Activated T-helper 2 cell treated with anti-CD3 and anti-CD28 coated beads, Interferon-gamma antibody, Interleukin-2, Interleukin-4, amounts not matched to agents 10 μg/mL and 5 μg/mL and 100 μg/mL, durations not matched to agents 14 hours and 24 hours and 36 hours (primary cell): ENCODE measurements around the gene APBB2. TPM values are rescaled to one million over a fixed set of nuclear protein-coding genes. Genes with fewer than 3 reads are reported as not detected.

Experiments used
- DNase-seq: peaks from one replicate; pipeline ENCODE4 v3.0.0; 2021; ENCODE audit warnings: low spot score
- H3K27ac Mint-ChIP-seq: one replicate; pipeline ENCODE4 v1.8.0; 2021; ENCODE audit warnings: mixed read lengths
- H3K27me3 Mint-ChIP-seq: one replicate; pipeline ENCODE4 v1.8.0; 2021; ENCODE audit warnings: low read depth, mixed read lengths
- H3K36me3 Mint-ChIP-seq: one replicate; pipeline ENCODE4 v1.8.0; 2021; ENCODE audit warnings: low read depth, mixed read lengths
- H3K4me1 Mint-ChIP-seq: one replicate; pipeline ENCODE4 v1.8.0; 2021; ENCODE audit warnings: low read depth, mixed read lengths
- H3K4me3 Mint-ChIP-seq: one replicate; pipeline ENCODE4 v1.8.0; 2021; ENCODE audit warnings: low read depth, mild to moderate bottlenecking, moderate library complexity, mixed read lengths
- H3K9me3 Mint-ChIP-seq: one replicate; pipeline ENCODE4 v1.8.0; 2021; ENCODE audit warnings: mixed read lengths
- intact Hi-C: fragments of 100-400 bp; cut with micrococcal nuclease; formaldehyde crosslinking; loops from one replicate; pipeline ENCODE4 v1.15.1; 2023
- total RNA-seq: library from RNA; stranded (reverse); gene quantifications from 2 replicates; pipeline ENCODE4 v1.2.3, GENCODE V29; 2022

Gene APBB2
- total RNA-seq, 1 donor from 2014 or later, result 0.73 TPM

DNA sequence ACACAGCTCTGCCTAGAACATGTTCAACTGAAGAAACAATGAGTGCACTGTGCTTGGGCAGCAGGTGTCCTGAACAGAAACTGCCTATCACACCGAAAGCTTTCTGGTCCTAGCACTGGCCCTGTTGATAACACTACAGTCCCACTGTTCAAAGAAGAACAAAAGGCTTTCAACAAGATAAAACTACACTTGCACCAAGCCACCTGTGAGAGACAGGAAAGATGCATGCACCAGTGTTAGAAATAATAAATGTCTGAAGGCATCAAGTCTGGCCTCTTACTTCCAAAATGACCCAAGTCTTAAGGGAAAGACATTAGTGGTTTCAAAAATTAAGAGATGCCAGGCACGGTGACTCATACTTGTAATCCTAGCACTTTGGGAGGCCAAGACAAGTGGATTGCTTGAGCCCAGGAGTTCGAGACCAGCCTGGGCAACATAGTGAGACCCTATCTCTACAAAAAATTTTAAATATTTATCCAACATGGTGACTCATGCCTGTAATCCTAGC lies 68.7 kb downstream of the APBB2 start:
- H3K9me3 Mint-ChIP-seq, result no peaks in the 10 kb centered on the region

DNA sequence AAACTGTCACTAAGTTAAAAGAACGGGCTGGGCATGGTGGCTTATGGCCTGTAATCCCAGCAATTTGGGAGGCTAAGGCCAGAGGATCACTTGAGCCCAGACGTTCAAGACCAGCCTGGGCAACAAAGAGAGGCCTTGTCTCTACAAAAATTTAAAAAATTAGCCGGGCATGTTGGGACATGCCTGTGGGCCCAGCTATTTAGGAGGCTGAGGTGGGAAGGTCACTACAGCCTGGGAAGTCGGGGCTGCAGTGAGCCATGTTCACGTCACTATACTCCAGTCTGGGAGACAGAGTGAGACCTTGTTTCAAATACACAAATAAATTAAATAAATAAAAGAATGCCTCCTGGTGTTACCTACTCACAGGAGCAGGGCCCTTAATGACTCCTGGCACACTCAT lies 69.5 kb downstream of the APBB2 start:
- no peak overlapping the region for H3K27ac Mint-ChIP-seq

More for the DNA sequence above, 68.7 kb downstream of the APBB2 start:
- Mint-ChIP-seq H3K27ac (no peak overlapping the region), H3K36me3 (no peaks in the 10 kb centered on the region), H3K4me1 (no peaks in the 10 kb centered on the region), H3K27me3 (peaks cover 3% of the 10 kb centered on the region), H3K4me3 (no peak overlapping the region)
- intact Hi-C loops, result no loop called here
- DNase-seq, result no peak

DNA sequence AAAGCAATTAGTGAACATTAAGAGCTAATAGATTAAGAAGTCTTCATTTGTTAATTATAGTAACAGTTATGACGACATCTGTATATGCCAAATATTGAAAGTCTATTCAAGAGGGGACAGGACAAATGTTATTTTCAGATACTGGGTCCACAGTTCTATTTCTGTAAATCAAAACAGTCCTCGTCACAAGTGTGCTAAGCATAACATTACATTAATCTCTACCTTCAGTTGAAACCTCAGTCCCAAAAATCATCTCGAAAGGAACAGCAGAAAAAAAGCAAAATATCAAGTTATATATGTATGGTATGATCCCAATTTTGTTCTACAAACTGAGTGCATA lies 70.3 kb downstream of the APBB2 start:
- Mint-ChIP-seq H3K36me3 (no peaks in the 10 kb centered on the region), H3K27ac (no peak overlapping the region), H3K9me3 (no peaks in the 10 kb centered on the region), H3K27me3 (peaks cover 3% of the 10 kb centered on the region), H3K4me3 (no peak overlapping the region), H3K4me1 (no peaks in the 10 kb centered on the region)
- no peak for DNase-seq
- intact Hi-C loops, result no loop called here

More for the DNA sequence above, 69.5 kb downstream of the APBB2 start:
- DNase-seq, result no peak
- Mint-ChIP-seq H3K9me3 (no peaks in the 10 kb centered on the region), H3K27me3 (peaks cover 3% of the 10 kb centered on the region), H3K4me3 (no peak overlapping the region), H3K4me1 (no peaks in the 10 kb centered on the region), H3K36me3 (no peaks in the 10 kb centered on the region)
- intact Hi-C loops, result no loop called here

DNA sequence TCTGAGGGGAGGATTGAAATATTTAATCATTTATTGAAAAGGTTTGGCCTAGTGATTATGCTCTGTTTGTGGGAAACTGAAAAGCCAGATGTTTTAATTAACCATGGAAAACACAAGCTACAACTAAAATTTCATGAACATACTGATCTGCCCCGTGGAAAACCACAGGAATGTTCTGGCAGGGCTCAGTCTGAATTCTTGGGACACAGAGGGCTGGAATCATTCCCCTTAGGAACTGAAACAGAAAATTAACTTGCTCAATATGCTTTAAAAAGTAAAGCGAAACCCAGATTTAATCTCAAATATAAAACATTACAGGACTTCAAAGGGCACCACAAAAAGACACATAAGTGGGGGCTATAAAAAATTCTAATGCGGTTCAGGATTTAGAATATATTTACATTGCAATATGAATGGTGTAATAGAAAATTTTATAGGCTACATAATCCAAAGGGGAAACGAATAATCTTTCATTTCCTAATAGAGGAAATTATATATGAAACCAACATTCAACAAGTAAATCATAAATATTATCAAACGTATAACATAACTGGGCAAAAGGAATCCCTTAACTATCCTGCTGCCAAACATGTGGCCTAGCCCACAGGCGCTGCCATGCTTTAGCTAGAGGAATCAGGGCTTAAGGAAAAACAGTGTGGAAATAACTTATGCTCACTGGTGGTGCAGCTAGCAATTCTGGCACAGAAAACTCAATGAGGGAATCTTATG lies 70.9 kb downstream of the APBB2 start:
- Mint-ChIP-seq H3K4me3 (no peak overlapping the region), H3K9me3 (no peaks in the 10 kb centered on the region), H3K4me1 (no peaks in the 10 kb centered on the region), H3K27me3 (peaks cover 3% of the 10 kb centered on the region), H3K36me3 (no peaks in the 10 kb centered on the region), H3K27ac (no peak overlapping the region)
- intact Hi-C loops, result no loop called here
- no peak for DNase-seq

DNA sequence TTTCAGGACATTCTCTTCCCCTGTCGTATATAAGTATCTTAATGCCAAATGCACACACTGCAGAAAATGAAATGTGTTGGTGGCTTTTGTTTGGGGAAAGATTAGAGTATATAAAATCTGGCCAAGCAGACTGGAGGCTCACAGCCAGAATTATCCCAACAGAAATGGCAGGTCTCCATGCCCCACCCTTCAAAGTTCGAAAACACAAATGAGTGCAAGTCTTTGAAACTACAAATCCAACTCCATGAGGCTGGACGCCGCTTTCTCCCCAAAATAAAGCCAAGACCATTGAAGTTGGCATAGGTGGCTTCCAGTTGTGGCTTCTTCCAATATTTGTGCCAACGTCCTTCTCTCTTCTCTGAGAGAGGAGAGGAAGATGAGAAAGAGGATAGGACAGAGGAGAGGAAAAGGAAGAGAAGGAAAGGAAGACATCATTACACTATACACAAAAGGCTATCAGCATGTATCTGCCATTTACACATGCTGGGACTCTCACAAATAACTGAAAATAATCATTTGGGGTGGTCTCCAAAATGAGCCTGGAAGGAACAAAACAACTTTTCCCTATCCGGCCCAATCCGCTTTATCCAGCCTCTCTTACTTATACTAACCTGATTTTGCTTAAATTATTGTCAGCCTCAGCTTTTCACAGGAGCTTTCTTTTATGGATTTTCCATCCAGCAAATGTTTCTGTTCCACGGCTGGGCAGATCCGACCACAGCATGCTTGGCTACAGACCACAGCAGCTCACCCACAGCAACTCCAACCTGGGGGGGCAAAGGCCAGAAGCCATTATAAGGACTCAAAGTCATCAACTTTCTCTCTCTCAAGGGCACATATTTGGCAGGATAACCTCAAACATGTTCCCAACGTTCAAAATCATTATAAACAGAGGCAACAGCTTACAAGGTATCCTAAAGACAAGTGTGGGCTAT lies 71.7 kb downstream of the APBB2 start:
- intact Hi-C loops, result no loop called here
- Mint-ChIP-seq H3K4me3 (no peak overlapping the region), H3K27me3 (peaks cover 3% of the 10 kb centered on the region), H3K36me3 (no peaks in the 10 kb centered on the region), H3K9me3 (no peaks in the 10 kb centered on the region), H3K4me1 (no peaks in the 10 kb centered on the region), H3K27ac (no peak overlapping the region)
- DNase-seq, result no peak

DNA sequence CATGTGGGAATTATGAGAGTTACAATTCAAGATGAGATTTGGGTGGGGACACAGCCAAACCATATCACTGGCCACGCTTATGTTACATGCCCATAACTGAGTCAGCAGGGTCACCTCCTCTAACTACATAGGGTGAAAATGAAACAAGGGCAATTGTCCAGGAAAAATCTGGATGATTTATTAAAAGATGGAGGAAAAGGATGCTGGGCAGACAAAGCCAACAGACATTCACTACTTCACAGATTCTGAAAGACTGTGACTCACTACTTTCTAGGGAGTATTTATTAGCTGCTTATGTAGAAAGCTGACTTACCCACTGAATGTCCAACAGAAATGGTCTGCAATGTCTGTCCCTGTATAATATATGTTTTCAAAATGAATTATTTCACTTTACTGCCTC lies 72.4 kb downstream of the APBB2 start:
- Mint-ChIP-seq H3K4me3 (no peak overlapping the region), H3K27me3 (peaks cover 3% of the 10 kb centered on the region), H3K27ac (no peak overlapping the region), H3K4me1 (no peaks in the 10 kb centered on the region), H3K36me3 (no peaks in the 10 kb centered on the region), H3K9me3 (no peaks in the 10 kb centered on the region)
- intact Hi-C loops, result no loop called here
- DNase-seq, result no peak

DNA sequence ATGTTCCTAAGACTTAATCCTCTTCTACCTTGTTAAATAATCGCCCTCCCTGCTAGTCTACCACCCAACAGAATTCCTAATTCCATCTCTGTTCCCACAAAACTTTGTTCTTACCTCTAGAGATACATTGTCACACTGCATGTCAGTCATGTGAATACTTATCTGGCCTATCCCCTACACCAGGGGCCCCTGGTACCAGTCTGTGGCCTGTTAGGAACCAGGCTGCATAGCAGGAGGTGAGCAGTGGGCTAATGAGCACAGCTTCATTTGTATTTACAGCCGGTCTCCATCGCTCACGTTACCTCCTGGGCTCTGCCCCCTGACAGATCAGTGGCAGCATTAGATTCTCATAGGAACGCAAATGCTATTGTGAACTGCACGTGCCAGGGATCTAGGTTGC lies 73.9 kb downstream of the APBB2 start:
- Mint-ChIP-seq H3K36me3 (no peaks in the 10 kb centered on the region), H3K27me3 (peaks cover 3% of the 10 kb centered on the region)

DNA sequence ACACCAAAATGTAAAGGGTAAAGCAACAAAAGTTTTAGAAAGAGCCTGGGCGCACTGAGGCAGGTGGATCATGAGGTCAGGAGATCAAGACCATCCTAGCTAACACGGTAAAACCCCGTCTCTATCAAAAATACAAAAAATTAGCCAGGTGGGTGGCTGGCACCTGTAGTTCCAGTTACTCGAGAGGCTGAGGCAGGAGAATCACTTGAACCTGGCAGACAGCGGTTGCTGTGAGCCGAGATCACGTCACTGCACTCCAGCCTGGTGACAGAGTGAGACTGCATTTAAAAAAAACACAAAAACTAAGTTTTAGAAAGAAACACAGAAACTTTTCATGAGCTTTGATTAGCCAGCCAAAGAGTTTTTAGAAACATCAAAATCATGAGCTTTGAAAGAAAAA lies 76.5 kb downstream of the APBB2 start:
- Mint-ChIP-seq H3K36me3 (no peaks in the 10 kb centered on the region), H3K4me3 (no peak overlapping the region), H3K27me3 (no peaks in the 10 kb centered on the region), H3K27ac (no peak overlapping the region), H3K9me3 (no peaks in the 10 kb centered on the region), H3K4me1 (no peaks in the 10 kb centered on the region)
- DNase-seq, result no peak
- intact Hi-C loops, result no loop called here

More for the DNA sequence above, 73.9 kb downstream of the APBB2 start:
- Mint-ChIP-seq H3K4me1 (no peaks in the 10 kb centered on the region), H3K4me3 (no peak overlapping the region), H3K9me3 (no peaks in the 10 kb centered on the region), H3K27ac (no peak overlapping the region)
- intact Hi-C loops, result no loop called here
- DNase-seq, result no peak

DNA sequence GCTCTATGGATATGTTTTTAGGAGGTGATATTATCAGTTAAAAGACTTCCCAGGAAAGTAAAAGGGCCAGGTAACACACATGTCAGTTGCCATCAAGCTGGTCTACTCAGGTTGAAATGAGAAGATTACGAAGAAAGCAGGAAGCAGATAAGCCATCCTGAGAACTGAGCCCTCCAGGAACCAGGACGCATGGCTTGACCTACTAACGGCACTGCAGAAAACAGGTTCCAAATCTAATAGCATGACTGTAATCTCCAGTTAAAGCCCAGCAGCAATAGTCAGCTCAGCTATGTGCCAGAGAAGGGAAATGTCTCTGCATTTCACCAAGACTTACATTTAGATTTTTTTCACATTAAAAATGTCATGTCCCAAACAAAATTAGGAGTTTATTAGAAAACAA lies 77.9 kb downstream of the APBB2 start:
- no peak overlapping the region for H3K4me3 Mint-ChIP-seq
- no peaks in the 10 kb centered on the region for H3K9me3 Mint-ChIP-seq
- H3K27me3 Mint-ChIP-seq, result no peaks in the 10 kb centered on the region
- no peak for DNase-seq
- no peaks in the 10 kb centered on the region for H3K4me1 Mint-ChIP-seq
- no peaks in the 10 kb centered on the region for H3K36me3 Mint-ChIP-seq
- intact Hi-C loops, result no loop called here
- H3K27ac Mint-ChIP-seq, result no peak overlapping the region

DNA sequence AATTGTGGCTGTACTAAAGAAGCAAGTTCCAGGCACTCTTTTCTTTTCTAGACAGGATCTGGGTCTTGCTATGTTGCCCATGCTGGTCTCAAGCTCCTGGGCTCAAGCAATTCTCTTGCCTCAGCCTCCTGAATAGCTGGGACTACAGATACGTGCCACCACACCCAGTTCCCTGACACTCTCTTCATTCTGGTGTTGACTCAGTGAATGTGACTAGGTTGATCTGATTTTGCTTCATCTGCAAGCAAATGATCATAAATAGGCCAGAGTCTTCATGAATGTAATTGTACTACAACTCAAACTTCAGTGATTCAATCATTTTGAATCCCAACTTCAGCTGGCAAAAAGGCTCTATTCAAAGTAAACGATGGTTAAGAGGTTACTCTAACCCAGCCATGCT lies 78.5 kb downstream of the APBB2 start:
- H3K36me3 Mint-ChIP-seq, result no peaks in the 10 kb centered on the region
- no peak overlapping the region for H3K4me3 Mint-ChIP-seq
- H3K27me3 Mint-ChIP-seq, result no peaks in the 10 kb centered on the region
- no peaks in the 10 kb centered on the region for H3K4me1 Mint-ChIP-seq
- intact Hi-C loops, result no loop called here
- no peak overlapping the region for H3K27ac Mint-ChIP-seq
- no peaks in the 10 kb centered on the region for H3K9me3 Mint-ChIP-seq
- no peak for DNase-seq

DNA sequence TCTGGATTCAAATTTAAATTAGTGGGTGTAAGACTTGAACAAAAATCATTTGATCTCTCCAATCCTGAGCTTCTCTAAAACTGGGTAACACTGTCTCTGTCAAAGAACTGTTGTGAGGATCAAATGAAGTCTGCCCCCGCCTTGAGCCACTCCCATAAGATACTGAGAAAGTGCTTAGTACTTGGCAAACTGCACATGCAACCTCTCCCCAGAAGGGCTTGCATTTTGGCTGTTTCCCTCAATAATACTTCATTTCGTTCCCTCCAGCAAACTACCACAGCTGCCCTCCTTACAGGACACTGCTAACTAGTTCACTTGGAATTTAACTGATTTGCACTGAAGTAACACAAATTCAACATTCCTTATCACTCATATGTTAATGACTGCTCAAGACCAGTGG lies 79.8 kb downstream of the APBB2 start:
- Mint-ChIP-seq H3K4me3 (no peak overlapping the region), H3K36me3 (no peaks in the 10 kb centered on the region), H3K9me3 (no peaks in the 10 kb centered on the region)

DNA sequence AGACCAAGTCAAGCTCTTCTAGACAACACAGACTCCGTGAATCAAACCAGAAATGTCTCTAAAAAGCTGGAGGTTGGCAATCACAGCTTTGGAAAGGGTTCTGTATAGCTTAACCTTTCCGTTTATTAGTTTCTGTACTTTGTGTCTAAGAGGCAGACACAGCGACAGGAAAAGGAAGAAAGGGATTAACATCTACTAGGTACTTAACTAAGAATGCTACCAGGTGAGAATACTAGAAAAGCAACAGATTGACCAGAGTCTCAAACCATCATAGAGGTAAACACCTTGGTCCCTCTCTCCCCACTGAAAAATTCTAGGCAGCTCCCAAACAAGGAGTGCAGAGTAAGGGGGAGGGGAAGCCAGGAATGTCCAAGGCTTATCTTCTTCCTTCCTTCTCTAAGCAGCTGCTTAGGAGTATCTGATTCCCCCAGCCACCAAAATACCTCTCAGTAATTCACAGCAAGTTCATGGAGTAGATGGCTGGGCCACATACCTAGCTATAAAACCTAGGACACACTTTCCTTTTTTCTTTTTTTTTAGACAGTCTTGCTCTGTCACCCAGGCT lies 80.8 kb downstream of the APBB2 start:
- Mint-ChIP-seq H3K4me3 (no peak overlapping the region), H3K36me3 (no peaks in the 10 kb centered on the region), H3K27me3 (no peaks in the 10 kb centered on the region), H3K27ac (no peak overlapping the region), H3K4me1 (no peaks in the 10 kb centered on the region), H3K9me3 (no peaks in the 10 kb centered on the region)
- intact Hi-C loops, result no loop called here
- no peak for DNase-seq

More for the DNA sequence above, 79.8 kb downstream of the APBB2 start:
- H3K27me3 Mint-ChIP-seq, result no peaks in the 10 kb centered on the region
- DNase-seq, result no peak
- H3K27ac Mint-ChIP-seq, result no peak overlapping the region
- intact Hi-C loops, result no loop called here
- no peaks in the 10 kb centered on the region for H3K4me1 Mint-ChIP-seq
